Kidney (tissue), 14 donors: Measurements from ENCODE around the gene SNX24. TPM values are rescaled to one million over a fixed set of nuclear protein-coding genes. Genes with fewer than 3 reads are reported as not detected.

ENCODE experiments used
- DNase-seq, 5 donors: peaks; one replicate each; pipeline ENCODE4 v3.0.0-alpha.2; 2013 to 2020
- FAIRE-seq: peaks from 2 replicates; lab custom pipeline; 2012; peaks lifted over from hg19 to GRCh38; lab: Jason Lieb, UNC
- H3K27ac ChIP-seq, 2 donors: one replicate each; pipeline ENCODE4 v1.7.0; 2013; ENCODE audit warnings: low read depth in 2 of 2, low read length in 2 of 2, inconsistent platforms in 1 of 2
- H3K27me3 ChIP-seq: one replicate; pipeline ENCODE4 v1.7.1; 2013; ENCODE audit warnings: low read length, inconsistent platforms; ENCODE audit not compliant: control insufficient read depth, insufficient read depth
- H3K36me3 ChIP-seq, 3 donors: one replicate each; pipeline versions ENCODE4 v1.7.0 to v1.7.1; 2013; ENCODE audit warnings: low read length in 3 of 3, control low read depth in 1 of 3, inconsistent platforms in 1 of 3; ENCODE audit not compliant: insufficient read depth in 3 of 3, control insufficient read depth in 2 of 3
- H3K4me1 ChIP-seq, 3 donors: one replicate each; pipeline versions ENCODE4 v1.7.0 to v1.7.1; 2013; ENCODE audit warnings: low read length in 3 of 3, inconsistent platforms in 1 of 3, low read depth in 1 of 3; ENCODE audit not compliant: control insufficient read depth in 2 of 3, insufficient read depth in 2 of 3
- H3K4me3 ChIP-seq, 3 donors: one replicate each; pipeline versions ENCODE4 v1.7.0 to v1.8.1; 2013; ENCODE audit warnings: low read length in 3 of 3, control low read depth in 1 of 3, inconsistent platforms in 1 of 3
- H3K9ac ChIP-seq, 3 donors: one replicate each; pipeline versions ENCODE4 v1.7.0 to v1.7.1; 2013; ENCODE audit warnings: low read length in 3 of 3, control low read depth in 1 of 3, inconsistent platforms in 1 of 3
- H3K9me3 ChIP-seq, 3 donors: one replicate each; pipeline versions ENCODE4 v1.7.0 to v1.7.1; 2013; ENCODE audit warnings: low read length in 3 of 3, control low read depth in 1 of 3, inconsistent platforms in 1 of 3; ENCODE audit not compliant: control insufficient read depth in 2 of 3, insufficient read depth in 1 of 3
- intact Hi-C: fragments of 100-400 bp; cut with DNase I; formaldehyde crosslinking; loops from one replicate; pipeline ENCODE4 v1.11.1; 2022
- polyA plus RNA-seq: library from polyadenylated mRNA; stranded (reverse); fragments of 350-450 nt; fragmentation: Illumina TruSeq; extraction: RNeasy Lipid Tissue Mini Kit (QIAGEN cat#74804); gene quantifications from one replicate; pipeline ENCODE4 v1.2.3, GENCODE V29; 2014; ENCODE audit warnings: low read depth, low replicate concordance; ENCODE audit not compliant: insufficient read depth
- total RNA-seq: library from RNA; stranded (reverse); fragmentation: NEBNext Ultra II Directional; extraction: Animal tissue kit (Norgen Biotek cat#: 25700); gene quantifications from one replicate; pipeline ENCODE4 v1.2.1, GENCODE V29; 2021
- TF ChIP-seq, protein P1 (sequence below): IDR thresholded peaks from 3 replicates; pipeline ENCODE4 v1.5.1; 2012; ENCODE audit warnings: mild to moderate bottlenecking, moderate library complexity, borderline replicate concordance; ENCODE audit not compliant: insufficient read depth; ENCODE audit errors: extremely low read depth
- donor health status: control.
- donor health status: control.
- donor health status: control.
- donor health status: control.
- donor health status: control.
- donor health status: DM: yes; HTN: yes; CAD: no.
- donor health status: Normal renal cell carcinoma (clear cell type).

The SNX24 gene
- total and polyA plus RNA-seq, 2 donors from 2014 or later: 23.8 to 27.0 TPM

DNA sequence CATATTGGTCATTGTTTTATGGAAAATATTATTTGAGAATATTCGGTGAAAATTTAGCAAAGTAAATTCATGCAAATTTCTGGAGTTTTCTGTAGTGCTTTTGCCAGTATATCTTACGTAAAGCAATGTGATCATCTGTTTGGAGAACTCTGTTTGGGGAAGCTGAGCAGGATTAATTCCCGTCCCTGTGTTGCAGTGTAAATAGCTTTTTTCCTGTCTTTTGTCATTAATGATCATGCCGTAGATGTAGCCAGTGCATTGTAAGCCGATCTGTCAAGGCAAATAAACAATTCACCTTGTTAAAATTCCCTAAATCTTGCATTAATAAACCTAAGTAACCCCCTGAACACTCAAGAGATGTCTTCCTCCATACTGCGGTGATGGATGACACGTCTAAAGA is 151.9 kb downstream of the SNX24 start:
- Histone ChIP-seq H3K9me3 (no peaks in the 10 kb centered on the region), H3K36me3 (no peaks in the 10 kb centered on the region), H3K27ac (no peak overlapping the region), H3K27me3 (no peaks in the 10 kb centered on the region), H3K4me3 (no peak overlapping the region), H3K9ac (no peak overlapping the region), H3K4me1 (no peaks in the 10 kb centered on the region)
- FAIRE-seq (no peak), DNase-seq (peak in 1 of 5 donors; percentile 3)
- intact Hi-C loops: no loop called here
- TF ChIP-seq, protein P1, sequence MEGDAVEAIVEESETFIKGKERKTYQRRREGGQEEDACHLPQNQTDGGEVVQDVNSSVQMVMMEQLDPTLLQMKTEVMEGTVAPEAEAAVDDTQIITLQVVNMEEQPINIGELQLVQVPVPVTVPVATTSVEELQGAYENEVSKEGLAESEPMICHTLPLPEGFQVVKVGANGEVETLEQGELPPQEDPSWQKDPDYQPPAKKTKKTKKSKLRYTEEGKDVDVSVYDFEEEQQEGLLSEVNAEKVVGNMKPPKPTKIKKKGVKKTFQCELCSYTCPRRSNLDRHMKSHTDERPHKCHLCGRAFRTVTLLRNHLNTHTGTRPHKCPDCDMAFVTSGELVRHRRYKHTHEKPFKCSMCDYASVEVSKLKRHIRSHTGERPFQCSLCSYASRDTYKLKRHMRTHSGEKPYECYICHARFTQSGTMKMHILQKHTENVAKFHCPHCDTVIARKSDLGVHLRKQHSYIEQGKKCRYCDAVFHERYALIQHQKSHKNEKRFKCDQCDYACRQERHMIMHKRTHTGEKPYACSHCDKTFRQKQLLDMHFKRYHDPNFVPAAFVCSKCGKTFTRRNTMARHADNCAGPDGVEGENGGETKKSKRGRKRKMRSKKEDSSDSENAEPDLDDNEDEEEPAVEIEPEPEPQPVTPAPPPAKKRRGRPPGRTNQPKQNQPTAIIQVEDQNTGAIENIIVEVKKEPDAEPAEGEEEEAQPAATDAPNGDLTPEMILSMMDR: no peak

DNA sequence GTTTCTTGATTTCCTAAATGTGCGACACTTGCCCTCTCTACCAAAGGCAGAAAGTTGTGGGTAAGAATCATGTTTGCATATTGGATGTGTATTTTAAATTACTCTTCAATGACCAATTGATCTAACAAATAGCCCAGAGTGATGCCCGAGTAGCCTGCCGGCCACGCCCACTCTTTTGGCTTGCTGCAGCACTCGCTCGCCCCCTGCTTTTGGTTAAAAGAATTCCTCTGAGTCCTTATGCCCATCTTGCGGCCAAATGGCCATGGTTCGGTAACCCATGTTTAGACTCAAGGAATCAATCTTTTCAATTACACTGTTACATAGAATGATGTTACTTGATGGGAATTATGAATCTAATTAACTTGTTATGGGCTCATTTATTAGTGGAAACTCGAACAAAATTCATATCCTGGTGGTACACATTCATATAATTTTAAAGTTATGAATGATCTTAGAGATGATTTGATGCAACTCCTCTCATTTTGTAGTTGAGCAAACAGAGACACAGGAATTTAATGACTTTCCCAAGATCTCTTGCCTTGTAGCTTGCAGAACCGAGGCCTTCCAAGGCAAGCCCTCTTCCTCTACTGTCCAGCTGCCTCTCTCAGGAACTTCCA is 154.6 kb downstream of the SNX24 start:
- FAIRE-seq: no peak
- peaks cover 0 to 5% (median 0%) of the 10 kb centered on the region in 3 donors for H3K36me3 ChIP-seq
- intact Hi-C loops: no loop called here
- H3K4me1 ChIP-seq: no peaks in the 10 kb centered on the region
- H3K9ac ChIP-seq: no peak overlapping the region
- H3K4me3 ChIP-seq: no peak overlapping the region
- no peaks in the 10 kb centered on the region for H3K9me3 ChIP-seq
- TF ChIP-seq, protein P1: peak; percentile 31
- no peak overlapping the region for H3K27ac ChIP-seq
- peak in 2 of 5 donors; percentile 40 to 52 for DNase-seq
- no peaks in the 10 kb centered on the region for H3K27me3 ChIP-seq

DNA sequence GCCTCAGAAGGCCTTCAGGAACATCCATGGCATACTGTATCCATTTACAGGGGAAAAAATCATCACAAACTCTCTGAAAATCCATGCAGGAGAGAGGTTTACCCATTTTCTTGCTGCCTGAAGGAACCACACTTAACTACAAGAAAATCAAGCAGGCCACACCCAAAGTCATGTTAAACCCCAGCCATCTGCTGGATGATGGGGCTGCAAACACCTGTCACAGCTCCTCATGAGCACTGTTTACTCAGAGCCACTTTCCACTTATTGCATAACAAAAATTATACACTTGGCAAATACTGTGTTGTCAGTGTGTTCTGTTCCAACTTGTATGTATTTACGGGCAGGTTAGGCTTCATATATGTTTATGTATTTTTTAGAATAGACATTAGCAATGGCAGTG is 155.3 kb downstream of the SNX24 start:
- no peaks in the 10 kb centered on the region for H3K9me3 ChIP-seq
- no peak overlapping the region for H3K27ac ChIP-seq
- no peak overlapping the region for H3K4me3 ChIP-seq
- no peaks in the 10 kb centered on the region for H3K4me1 ChIP-seq
- H3K27me3 ChIP-seq: no peaks in the 10 kb centered on the region
- H3K9ac ChIP-seq: no peak overlapping the region
- FAIRE-seq: no peak
- DNase-seq: no peak
- TF ChIP-seq, protein P1: no peak
- H3K36me3 ChIP-seq: peaks cover 0 to 5% (median 0%) of the 10 kb centered on the region in 3 donors
- intact Hi-C loops: no loop called here

- Histone ChIP-seq H3K27me3 (no peaks in the 10 kb centered on the region), H3K36me3 (peaks cover 0 to 5% (median 0%) of the 10 kb centered on the region in 3 donors), H3K9ac (no peak overlapping the region), H3K9me3 (no peaks in the 10 kb centered on the region), H3K4me1 (no peaks in the 10 kb centered on the region), H3K4me3 (no peak overlapping the region), H3K27ac (no peak overlapping the region)
- DNase-seq (no peak), FAIRE-seq (no peak)
- TF ChIP-seq, protein P1: no peak
- intact Hi-C loops: no loop called here
Measured at GRCh38 chr5:123001808-123002207, 156.4 kb downstream of the SNX24 start.
